ENCODE measurements around the gene STK4.
"Not testable (repeated sequence)": the region's sequence is repeated elsewhere in the genome, so short reads cannot be mapped to it uniquely, and the experiment has no call there.

Gene STK4

GRCh38 chr20:45058168-45058850 lies 92.0 kb downstream of the STK4 start:
- no peak for DNase-seq

GRCh38 chr20:45059022-45059728 lies 92.9 kb downstream of the STK4 start:
- no peak for DNase-seq

GRCh38 chr20:45060294-45060693 lies 94.0 kb downstream of the STK4 start:
- no peak for DNase-seq

- DNase-seq = no peak
Observed at GRCh38 chr20:45061244-45061643, 94.9 kb downstream of the STK4 start.

GRCh38 chr20:45063107-45063506 lies 96.8 kb downstream of the STK4 start:
- DNase-seq = not testable (repeated sequence)

- no peak for DNase-seq
Observed at GRCh38 chr20:45064812-45065211, 98.5 kb downstream of the STK4 start.

GRCh38 chr20:45066372-45066771 lies 100.1 kb downstream of the STK4 start:
- no peak for DNase-seq

GRCh38 chr20:45067087-45067486 lies 100.8 kb downstream of the STK4 start:
- DNase-seq = no peak

GRCh38 chr20:45067558-45067957 lies 101.2 kb downstream of the STK4 start:
- no peak for DNase-seq

GRCh38 chr20:45069261-45069660 lies 102.9 kb downstream of the STK4 start:
- DNase-seq = no peak

GRCh38 chr20:45070932-45071632 lies 104.8 kb downstream of the STK4 start:
- no peak for DNase-seq

- no peak for DNase-seq
Observed at GRCh38 chr20:45072066-45072465, 105.8 kb downstream of the STK4 start.

GRCh38 chr20:45073221-45073620 lies 106.9 kb downstream of the STK4 start:
- DNase-seq = no peak

- no peak for DNase-seq
Observed at GRCh38 chr20:45077559-45077958, 111.2 kb downstream of the STK4 start.

GRCh38 chr20:45080867-45081624 lies 114.7 kb downstream of the STK4 start:
- DNase-seq = peak; percentile 3

- DNase-seq = no peak
Observed at GRCh38 chr20:45082468-45082867, 116.2 kb downstream of the STK4 start.

GRCh38 chr20:45083127-45083526 lies 116.8 kb downstream of the STK4 start:
- no peak for DNase-seq

- DNase-seq = no peak
Observed at GRCh38 chr20:45085289-45085688, 119.0 kb downstream of the STK4 start.

- no peak for DNase-seq
Observed at GRCh38 chr20:45085867-45086266, 119.6 kb downstream of the STK4 start.

- DNase-seq = no peak
Observed at GRCh38 chr20:45087097-45087790, 120.9 kb downstream of the STK4 start.

GRCh38 chr20:45087814-45088213 lies 121.5 kb downstream of the STK4 start:
- DNase-seq = no peak

- DNase-seq = no peak
Observed at GRCh38 chr20:45088247-45088646, 121.9 kb downstream of the STK4 start.

GRCh38 chr20:45090481-45090880 lies 124.2 kb downstream of the STK4 start:
- no peak for DNase-seq

All from CD4-positive, alpha-beta T cell treated with Interleukin-17A for 1 hour (primary cell).